DOHH2 (cell line): ENCODE measurements around the gene ZSWIM1.

Experiments
- EZH2phosphoT487 ChIP-seq: fragments of 200-600 bp; sonication (generic); IDR thresholded peaks from 2 replicates; pipeline ENCODE4 v1.6.1; 2017; ENCODE audit warnings: borderline replicate concordance, mild to moderate bottlenecking, antibody characterized with exemption, low read length, moderate library complexity, mixed read lengths
- TF ChIP-seq, protein P1 (sequence below): fragments of 200-600 bp; sonication (generic); IDR thresholded peaks from one replicate; pipeline ENCODE4 v1.5.1; 2014; ENCODE audit warnings: antibody characterized with exemption, mild to moderate bottlenecking, low read depth, low read length; ENCODE audit not compliant: poor library complexity, severe bottlenecking

DNA sequence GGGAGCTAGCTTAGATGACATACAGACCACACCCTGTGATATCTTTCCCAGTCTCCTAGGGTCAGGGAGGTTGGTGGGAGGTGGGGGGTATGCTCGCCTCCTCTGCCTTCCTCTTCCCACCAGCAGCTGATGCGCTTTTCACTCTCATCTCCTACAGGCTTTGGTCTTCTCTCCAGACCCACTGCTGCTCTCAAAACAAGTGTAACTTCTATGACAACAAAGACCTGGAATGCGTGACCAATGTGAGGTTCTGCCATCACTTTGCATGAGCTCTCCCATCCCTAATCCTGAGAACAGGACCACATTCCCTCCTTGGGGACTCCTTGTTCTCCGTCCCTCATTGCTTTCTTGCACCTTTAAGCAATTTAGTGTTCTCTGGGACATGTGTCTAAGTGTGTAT, 12.8 kb downstream of the ZSWIM1 start:
- no peak for TF ChIP-seq EZH2phosphoT487
- TF ChIP-seq, protein P1, sequence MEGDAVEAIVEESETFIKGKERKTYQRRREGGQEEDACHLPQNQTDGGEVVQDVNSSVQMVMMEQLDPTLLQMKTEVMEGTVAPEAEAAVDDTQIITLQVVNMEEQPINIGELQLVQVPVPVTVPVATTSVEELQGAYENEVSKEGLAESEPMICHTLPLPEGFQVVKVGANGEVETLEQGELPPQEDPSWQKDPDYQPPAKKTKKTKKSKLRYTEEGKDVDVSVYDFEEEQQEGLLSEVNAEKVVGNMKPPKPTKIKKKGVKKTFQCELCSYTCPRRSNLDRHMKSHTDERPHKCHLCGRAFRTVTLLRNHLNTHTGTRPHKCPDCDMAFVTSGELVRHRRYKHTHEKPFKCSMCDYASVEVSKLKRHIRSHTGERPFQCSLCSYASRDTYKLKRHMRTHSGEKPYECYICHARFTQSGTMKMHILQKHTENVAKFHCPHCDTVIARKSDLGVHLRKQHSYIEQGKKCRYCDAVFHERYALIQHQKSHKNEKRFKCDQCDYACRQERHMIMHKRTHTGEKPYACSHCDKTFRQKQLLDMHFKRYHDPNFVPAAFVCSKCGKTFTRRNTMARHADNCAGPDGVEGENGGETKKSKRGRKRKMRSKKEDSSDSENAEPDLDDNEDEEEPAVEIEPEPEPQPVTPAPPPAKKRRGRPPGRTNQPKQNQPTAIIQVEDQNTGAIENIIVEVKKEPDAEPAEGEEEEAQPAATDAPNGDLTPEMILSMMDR, result no peak
